ENCODE data around the gene MCFD2.
A peak's percentile ranks its signal among the peaks of the same experiment; 100 is the strongest.

MCFD2 gene

GRCh38 chr2:46915281-46915810 lies at the start of gene MCFD2:
Gene MCFD2, minus strand, starts transcription at chr2:46915806. Its CDS starts 6,635 bp downstream, at chr2:46909171.
- DNase-seq: no peak

- DNase-seq: no peak
Observed at GRCh38 chr2:46964835-46965560, 49.4 kb upstream of the MCFD2 start.

- DNase-seq: no peak
Observed at GRCh38 chr2:46963941-46964673, 48.5 kb upstream of the MCFD2 start.

- DNase-seq: no peak
Observed at GRCh38 chr2:46963210-46963609, 47.6 kb upstream of the MCFD2 start.

GRCh38 chr2:46962751-46963150 lies 47.1 kb upstream of the MCFD2 start:
- DNase-seq: no peak

GRCh38 chr2:46960618-46961017 lies 45.0 kb upstream of the MCFD2 start:
- DNase-seq: no peak

- no peak for DNase-seq
Observed at GRCh38 chr2:46958431-46959017, 42.9 kb upstream of the MCFD2 start.

- no peak for DNase-seq
Observed at GRCh38 chr2:46956981-46957531, 41.5 kb upstream of the MCFD2 start.

- no peak for DNase-seq
Observed at GRCh38 chr2:46955764-46956163, 40.2 kb upstream of the MCFD2 start.

- DNase-seq: no peak
Observed at GRCh38 chr2:46954951-46955571, 39.5 kb upstream of the MCFD2 start.

- DNase-seq: no peak
Observed at GRCh38 chr2:46952171-46952570, 36.6 kb upstream of the MCFD2 start.

- no peak for DNase-seq
Observed at GRCh38 chr2:46951290-46952064, 35.9 kb upstream of the MCFD2 start.

- DNase-seq: no peak
Observed at GRCh38 chr2:46950314-46950713, 34.7 kb upstream of the MCFD2 start.

GRCh38 chr2:46947841-46948240 lies 32.2 kb upstream of the MCFD2 start:
- no peak for DNase-seq

- DNase-seq: no peak
Observed at GRCh38 chr2:46945671-46946070, 30.1 kb upstream of the MCFD2 start.

- DNase-seq: peak; percentile 82
Observed at GRCh38 chr2:46943881-46944798, 28.5 kb upstream of the MCFD2 start.

GRCh38 chr2:46942891-46943626 lies 27.5 kb upstream of the MCFD2 start:
- no peak for DNase-seq

- DNase-seq: peak; percentile 81
Observed at GRCh38 chr2:46942143-46942526, 26.5 kb upstream of the MCFD2 start.

- no peak for DNase-seq
Observed at GRCh38 chr2:46939626-46940359, 24.2 kb upstream of the MCFD2 start.

GRCh38 chr2:46937471-46937901 lies 21.9 kb upstream of the MCFD2 start:
- no peak for DNase-seq
